GM12891 (cell line): Measurements from ENCODE around the gene LMO7.
"Not testable (repeated sequence)": the region's sequence is repeated elsewhere in the genome, so short reads cannot be mapped to it uniquely, and the experiment has no call there.

ENCODE experiments used
- DNase-seq: peaks from one replicate; pipeline ENCODE4 v3.0.0; 2011; ENCODE audit warnings: low spot score; ENCODE audit not compliant: insufficient read length
- FAIRE-seq: peaks from 2 replicates; lab custom pipeline; 2011; peaks lifted over from hg19 to GRCh38; lab: Jason Lieb, UNC
- PAX5 ChIP-seq: IDR thresholded peaks from 2 replicates; pipeline ENCODE4 v1.6.1; 2011; ENCODE audit warnings: low read length, moderate library complexity, mild to moderate bottlenecking; ENCODE audit not compliant: insufficient read depth, severe bottlenecking
- POLR2A ChIP-seq: IDR thresholded peaks from 2 replicates; pipeline ENCODE4 v1.6.1; 2011; ENCODE audit warnings: low read depth, low read length, control low read depth
- POLR2AphosphoS5 ChIP-seq: IDR thresholded peaks from 2 replicates; pipeline ENCODE4 v1.6.1; 2011; ENCODE audit warnings: low read depth, low read length, control low read depth
- POU2F2 ChIP-seq: IDR thresholded peaks from 2 replicates; pipeline ENCODE4 v1.6.1; 2011; ENCODE audit warnings: low read depth, mild to moderate bottlenecking, control low read depth, low read length, moderate library complexity
- SPI1 ChIP-seq: IDR thresholded peaks from 2 replicates; pipeline ENCODE4 v1.6.1; 2011; ENCODE audit warnings: low read depth, low read length, control low read depth
- TAF1 ChIP-seq: IDR thresholded peaks from 2 replicates; pipeline ENCODE4 v1.6.1; 2011; ENCODE audit warnings: low read depth, low read length, control low read depth

LMO7 gene

DNA sequence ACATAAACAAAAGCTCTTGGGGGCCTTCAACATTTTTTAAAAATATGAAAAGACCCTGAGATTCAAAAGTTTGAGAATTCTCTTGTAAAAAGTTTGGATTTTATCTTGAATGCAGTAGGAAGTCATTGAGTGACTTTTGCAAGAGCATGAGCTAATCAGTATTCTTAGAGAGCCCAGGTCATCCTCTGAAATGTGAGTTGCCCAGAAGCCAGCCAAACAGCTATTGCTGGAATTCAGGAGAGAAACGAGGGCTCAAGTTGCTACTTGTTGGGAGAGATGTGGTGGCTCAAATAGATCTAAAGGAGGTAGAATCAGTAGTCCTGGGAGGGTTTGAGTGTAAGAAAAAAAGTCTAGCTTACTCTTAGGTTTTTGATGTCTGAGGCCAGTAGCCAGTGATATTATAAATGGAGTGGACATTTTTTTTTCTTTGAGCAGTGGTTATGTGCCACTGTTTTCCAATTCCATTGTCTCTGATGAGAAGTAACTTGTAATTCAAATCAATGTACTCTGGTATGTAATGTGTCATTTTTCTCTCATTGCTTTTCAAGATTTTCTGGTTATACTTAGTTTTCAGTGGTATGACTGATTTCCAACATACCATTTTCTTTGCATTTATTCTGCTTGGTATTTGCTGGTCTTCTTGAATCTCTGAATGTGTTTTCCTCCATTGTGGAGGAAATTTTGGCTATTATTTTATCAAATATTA is 30.7 kb downstream of the LMO7 start:
- FAIRE-seq (no peak), DNase-seq (no peak)
- TF ChIP-seq PAX5 (no peak), SPI1 (no peak), POLR2A (no peak), POLR2AphosphoS5 (no peak), TAF1 (no peak), POU2F2 (no peak)

- FAIRE-seq: no peak
- TF ChIP-seq POLR2AphosphoS5: no peak
- no peak for TF ChIP-seq TAF1
- TF ChIP-seq PAX5: no peak
- TF ChIP-seq POLR2A: no peak
- no peak for DNase-seq
Observed at GRCh38 chr13:75669706-75670105, 33.6 kb downstream of the LMO7 start.

DNA sequence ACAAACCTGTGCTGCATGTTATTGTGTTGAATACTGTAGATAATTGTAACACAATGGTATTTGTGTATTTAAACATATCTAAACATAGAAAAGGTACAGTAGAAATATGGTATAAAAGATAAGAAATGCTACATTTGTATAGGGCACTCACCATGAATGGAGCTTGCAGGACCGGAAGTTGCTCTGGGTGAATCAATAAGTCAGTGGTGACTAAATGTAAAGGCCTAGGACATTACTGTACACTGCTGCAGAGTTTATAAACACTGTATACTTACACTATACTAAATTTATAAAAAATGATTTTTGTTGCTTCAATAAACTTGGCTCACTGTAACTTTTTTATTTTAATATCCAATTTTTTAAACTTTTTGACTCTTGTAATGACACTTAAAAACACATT is 34.4 kb downstream of the LMO7 start:
- DNase-seq (no peak), FAIRE-seq (no peak)
- TF ChIP-seq POLR2A: no peak
- TF ChIP-seq SPI1: no peak

DNA sequence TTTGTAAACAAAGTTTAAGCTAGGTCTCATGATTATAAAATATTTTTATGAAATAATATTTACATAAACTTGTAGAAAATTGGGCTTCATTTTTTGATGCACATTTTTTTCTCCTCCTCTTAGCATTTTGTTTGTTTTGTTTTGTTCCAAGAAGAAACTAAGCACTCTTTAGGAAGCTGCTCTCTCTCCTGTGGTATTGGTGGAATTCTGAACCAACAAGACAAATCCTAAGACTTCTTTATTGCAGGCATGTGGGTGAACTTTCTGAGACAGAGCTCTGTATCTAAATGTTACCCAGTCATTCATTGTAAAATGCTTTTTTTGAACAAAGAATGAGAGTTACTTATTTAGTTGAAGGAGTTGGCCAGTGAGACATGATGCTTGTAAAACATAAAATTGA is 39.3 kb downstream of the LMO7 start:
- DNase-seq: no peak
- FAIRE-seq: no peak

DNA sequence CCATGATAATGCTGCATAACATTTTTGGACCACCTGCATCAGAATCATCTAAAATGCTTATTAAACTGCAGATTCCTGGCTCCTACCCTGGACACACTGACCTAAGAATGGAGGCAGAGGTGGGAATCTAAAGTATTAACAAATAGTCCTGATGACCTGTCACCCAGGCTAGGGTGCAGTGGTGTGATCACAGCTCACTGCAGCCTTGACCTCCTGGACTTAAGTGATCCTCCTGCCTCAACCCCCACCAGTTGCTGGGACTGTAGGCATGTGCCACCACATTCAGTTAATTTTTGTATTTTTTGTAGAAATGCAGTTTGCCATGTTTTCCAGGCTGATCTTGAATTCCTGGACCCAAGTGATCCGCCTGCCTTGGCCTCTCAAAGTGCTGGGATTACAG is 43.3 kb downstream of the LMO7 start:
- no peak for TF ChIP-seq PAX5
- TF ChIP-seq SPI1: no peak
- no peak for TF ChIP-seq POU2F2
- no peak for TF ChIP-seq TAF1
- TF ChIP-seq POLR2AphosphoS5: no peak
- no peak for TF ChIP-seq POLR2A
- FAIRE-seq: no peak
- no peak for DNase-seq

More for the DNA sequence above, 39.3 kb downstream of the LMO7 start:
- no peak for TF ChIP-seq PAX5
- TF ChIP-seq SPI1: no peak
- TF ChIP-seq POU2F2: no peak

DNA sequence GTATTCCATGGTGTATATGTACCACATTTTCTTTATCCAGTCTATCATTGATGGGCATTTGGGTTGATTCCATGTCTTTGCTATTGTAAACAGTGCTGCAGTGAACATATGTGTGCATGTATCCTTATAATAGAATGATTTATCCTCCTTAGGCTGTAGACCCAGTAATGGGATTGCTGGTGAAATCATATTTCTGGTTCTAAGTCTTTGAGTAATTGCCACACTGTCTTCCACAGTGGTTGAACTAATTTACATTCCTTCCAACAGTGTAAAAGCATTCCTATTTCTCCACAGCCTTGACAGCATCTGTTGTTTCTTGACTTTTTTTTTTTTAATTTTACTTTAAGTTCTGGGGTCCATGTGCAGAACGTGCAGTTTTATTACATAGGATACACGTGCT is 44.1 kb downstream of the LMO7 start:
- not testable (repeated sequence) for DNase-seq, FAIRE-seq

DNA sequence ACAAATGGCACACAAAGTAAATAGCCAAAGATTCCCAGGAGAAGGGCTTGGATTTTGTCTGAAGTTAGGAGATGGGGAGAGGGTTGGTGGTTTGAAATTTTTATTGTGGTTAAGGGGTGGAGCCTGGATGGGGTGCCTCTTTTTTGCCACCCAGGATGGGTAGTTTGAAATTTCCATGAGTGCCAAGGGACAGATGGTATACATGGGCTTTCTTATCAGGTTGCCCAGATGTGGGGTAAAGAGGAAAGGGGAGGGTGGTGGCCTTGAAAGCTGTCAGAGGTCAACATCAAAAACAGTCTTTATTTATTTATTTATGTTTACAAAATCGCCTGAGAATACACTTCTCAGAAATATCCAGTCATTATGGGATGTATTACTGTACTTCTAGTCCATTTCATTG is 46.2 kb downstream of the LMO7 start:
- TF ChIP-seq PAX5: no peak
- no peak for TF ChIP-seq TAF1
- TF ChIP-seq POLR2AphosphoS5: no peak
- TF ChIP-seq SPI1: no peak
- no peak for TF ChIP-seq POU2F2
- TF ChIP-seq POLR2A: no peak
- FAIRE-seq (no peak), DNase-seq (no peak)

DNA sequence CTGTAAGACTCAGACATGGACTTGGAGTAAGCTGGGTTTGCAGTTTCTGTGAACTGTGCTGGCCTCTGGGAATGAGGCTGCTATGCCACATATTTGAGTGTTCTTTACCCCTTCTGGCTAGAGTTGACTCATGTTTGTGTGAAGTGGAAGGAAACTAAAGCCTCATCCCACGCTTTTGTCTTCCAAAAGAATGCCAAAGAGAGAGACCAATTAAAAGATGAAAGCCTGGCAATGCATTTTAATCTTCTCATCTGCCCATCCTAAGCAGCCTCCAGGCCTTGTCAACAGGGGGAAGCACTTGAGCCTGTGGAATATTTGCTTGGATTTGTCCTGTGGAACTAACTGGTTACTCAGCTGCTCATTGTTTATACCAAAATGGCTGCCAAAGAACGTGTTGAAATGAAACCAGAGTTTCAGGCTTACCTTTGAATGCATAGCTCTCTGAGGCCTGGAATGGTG is 49.1 kb downstream of the LMO7 start:
- TF ChIP-seq POLR2AphosphoS5 (no peak), POLR2A (no peak), PAX5 (no peak), TAF1 (no peak), POU2F2 (no peak), SPI1 (no peak)
- DNase-seq: no peak
- FAIRE-seq: no peak

DNA sequence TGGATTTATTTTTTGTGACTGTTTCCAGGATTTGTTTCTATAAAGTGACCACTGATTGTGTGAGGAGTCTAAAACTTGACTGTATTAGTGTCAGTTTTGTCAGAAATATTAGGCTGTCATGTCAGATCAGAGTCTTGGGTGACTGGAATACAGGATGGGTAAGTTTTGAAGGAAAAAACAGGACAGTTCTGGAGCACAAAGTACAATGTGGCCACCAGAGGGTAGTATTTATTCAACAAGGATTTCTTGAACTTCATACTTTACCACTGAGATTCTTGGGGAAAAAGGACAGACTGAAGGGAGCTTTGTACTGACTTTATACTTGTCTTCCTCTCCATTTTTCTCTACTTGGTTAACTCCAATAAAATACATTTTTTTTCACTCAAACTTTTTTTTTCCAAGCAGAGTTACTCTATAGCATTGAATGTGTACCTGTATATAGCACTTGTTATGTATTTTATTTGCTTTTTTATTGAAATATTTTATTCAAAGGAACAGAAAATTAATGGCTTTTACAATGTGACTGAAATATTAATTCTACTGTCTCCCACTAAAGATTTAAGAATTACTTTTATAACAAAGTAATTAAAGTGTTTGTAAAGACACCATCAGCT is 51.1 kb downstream of the LMO7 start:
- TF ChIP-seq PAX5 (no peak), SPI1 (no peak), POLR2A (no peak), POU2F2 (no peak), TAF1 (no peak), POLR2AphosphoS5 (no peak)
- DNase-seq: no peak
- FAIRE-seq: no peak

- DNase-seq (no peak), FAIRE-seq (no peak)
- no peak for TF ChIP-seq POLR2AphosphoS5
- TF ChIP-seq SPI1: no peak
- TF ChIP-seq PAX5: no peak
- no peak for TF ChIP-seq POLR2A
- no peak for TF ChIP-seq TAF1
- TF ChIP-seq POU2F2: no peak
Observed at GRCh38 chr13:75689686-75690085, 53.6 kb downstream of the LMO7 start.
